GM12878 (cell line): ENCODE data around the gene ABI3. TPM values are rescaled to one million over a fixed set of nuclear protein-coding genes. Genes with fewer than 3 reads are reported as not detected.

Experiments
- ATAC-seq: fragments of 200-7000 bp; cut with Tn5 transposase; 3 replicates; pipeline ENCODE4 v1.9.1; 2020; ENCODE audit warnings: mild to moderate bottlenecking, moderate library complexity
- BruUV-seq: library from RNA; stranded (reverse); fragments of 400-500 nt; replicated peaks from 2 replicates; lab custom pipeline; 2021; lab: Mats Ljungman, UMichigan
- CTCF ChIA-PET: fragments of 300-600 bp; sonication (Branson Sonifier 250); formaldehyde crosslinking; extraction: SDS; loops from one replicate; lab custom pipeline; 2021; ENCODE audit warnings: inconsistent platforms; lab: Yijun Ruan, JAX
- POLR2A ChIA-PET: fragments of 350-600 bp; formaldehyde crosslinking; extraction: SDS; loops from one replicate; lab custom pipeline; 2021; ENCODE audit warnings: inconsistent platforms; lab: Charles Lee
- RAD21 ChIA-PET: fragments of 300-600 bp; sonication (Branson Sonifier 250); formaldehyde crosslinking; loops from one replicate; lab custom pipeline; 2023; ENCODE audit warnings: antibody characterized with exemption; ENCODE audit not compliant: unreplicated experiment; lab: Charles Lee
- SMC1A ChIA-PET: fragments of 300-600 bp; sonication (Branson Sonifier 250); formaldehyde crosslinking; loops from one replicate; lab custom pipeline; 2023; ENCODE audit not compliant: unreplicated experiment, uncharacterized antibody; lab: Charles Lee
- DNase-seq: peaks from one replicate; pipeline ENCODE4 v3.0.0-alpha.2; 2011; ENCODE audit warnings: low read depth, low spot score
- FAIRE-seq: peaks from 3 replicates; lab custom pipeline; 2011; peaks lifted over from hg19 to GRCh38; lab: Jason Lieb, UNC
- H2AFZ ChIP-seq: 2 replicates; pipeline ENCODE4 v1.6.0; 2011; ENCODE audit warnings: low read depth, low read length, control low read depth; ENCODE audit not compliant: control insufficient read depth
- H3K27ac ChIP-seq: 2 replicates; pipeline ENCODE4 v1.5.1; 2011; ENCODE audit warnings: control low read depth; ENCODE audit not compliant: control insufficient read depth, insufficient read depth
- H3K27me3 ChIP-seq, 2 experiments: replicated peaks in 1 of 2; 2 replicates each; pipeline versions ENCODE4 v1.6.0 to v1.6.1; 2011; ENCODE audit warnings: low read length in 1 of 2; ENCODE audit not compliant: control insufficient read depth in 2 of 2, insufficient read depth in 2 of 2
- H3K36me3 ChIP-seq, 2 experiments: 2 replicates each; pipeline ENCODE4 v1.5.1; 2011; ENCODE audit warnings: low read length in 1 of 2; ENCODE audit not compliant: control insufficient read depth in 2 of 2, insufficient read depth in 2 of 2
- H3K4me1 ChIP-seq: 2 replicates; pipeline ENCODE4 v1.6.1; 2011; ENCODE audit warnings: mild to moderate bottlenecking, low read length, moderate library complexity, mixed read lengths; ENCODE audit not compliant: control insufficient read depth, insufficient read depth
- H3K4me2 ChIP-seq: 2 replicates; pipeline ENCODE4 v1.6.0; 2011; ENCODE audit warnings: control low read depth; ENCODE audit not compliant: control insufficient read depth, insufficient read depth
- H3K4me3 ChIP-seq: fragments of 200-600 bp; sonication (generic); 2 replicates; pipeline ENCODE4 v1.5.1; 2016
- H3K79me2 ChIP-seq: 2 replicates; pipeline ENCODE4 v1.6.0; 2011; ENCODE audit warnings: low read length; ENCODE audit not compliant: control insufficient read depth, insufficient read depth
- H3K9ac ChIP-seq: 2 replicates; pipeline ENCODE4 v1.8.0; 2011; ENCODE audit warnings: low read length, control low read depth, mixed read lengths; ENCODE audit not compliant: control insufficient read depth, insufficient read depth
- H3K9me3 ChIP-seq: replicated peaks from 3 replicates; pipeline ENCODE4 v1.5.1; 2011; ENCODE audit warnings: mild to moderate bottlenecking, low read length; ENCODE audit not compliant: control insufficient read depth, insufficient read depth
- H4K20me1 ChIP-seq: 2 replicates; pipeline ENCODE4 v1.6.0; 2011; ENCODE audit not compliant: control insufficient read depth, insufficient read depth
- HDGF ChIP-seq: fragments of 450-650 bp; IDR thresholded peaks from 2 replicates; pipeline ENCODE4 v1.6.1; 2016; ENCODE audit warnings: antibody characterized with exemption
- KAT2A ChIP-seq: conservative IDR thresholded peaks from 2 replicates; pipeline ENCODE4 v1.6.1; 2011; ENCODE audit warnings: low read depth, low read length; ENCODE audit not compliant: control insufficient read depth
- NFIC ChIP-seq: IDR thresholded peaks from 2 replicates; pipeline ENCODE4 v1.6.1; 2012; ENCODE audit warnings: low read depth, mild to moderate bottlenecking, inconsistent platforms, low read length, moderate library complexity
- NR2C1 ChIP-seq: fragments of 450-650 bp; IDR thresholded peaks from 2 replicates; pipeline ENCODE4 v1.6.1; 2017; ENCODE audit warnings: antibody characterized with exemption, mild to moderate bottlenecking, moderate library complexity
- SMAD5 ChIP-seq: IDR thresholded peaks from 2 replicates; pipeline ENCODE4 v1.6.1; 2016; ENCODE audit warnings: antibody characterized with exemption, low read depth
- SUPT20H ChIP-seq: IDR thresholded peaks from 2 replicates; pipeline ENCODE4 v1.6.1; 2011; ENCODE audit warnings: low read depth, mild to moderate bottlenecking, low read length, moderate library complexity, borderline replicate concordance; ENCODE audit not compliant: control insufficient read depth
- WGBS: methylation state at CpG from one replicate; pipeline ENCODE4 v1.1.6; 2016; ENCODE audit warnings: low lambda C conversion rate; ENCODE audit not compliant: insufficient replicate concordance, insufficient coverage; ENCODE audit errors: missing lambda C conversion rate; 5-methylcytosine and 5-hydroxymethylcytosine counted together
- in situ Hi-C: fragments of 300-500 bp; cut with MboI; formaldehyde crosslinking; loops from 9 replicates; pipeline ENCODE4 v1.14.3; 2018; ENCODE audit warnings: mixed read lengths
- intact Hi-C: fragments of 100-400 bp; cut with micrococcal nuclease; formaldehyde crosslinking; loops from one replicate; pipeline ENCODE4 v1.14.2; 2022; ENCODE audit not compliant: unreplicated experiment
- polyA plus RNA-seq, 11 experiments: library from polyadenylated mRNA; depleted of rRNA in 4 of 11; unstranded in 6 of 11; stranded (reverse) in 5 of 11; fragments of >200 nt; fragmentation: Nextera tagmentation in 4 of 11; fragmentation: Illumina TruSeq in 1 of 11; extraction: Ambion mirVana in 4 of 11; extraction: Trizol in 1 of 11; gene quantifications; 1 replicate in 1 of 11; 2 replicates in 10 of 11; pipeline versions ENCODE4 v1.2.1 to v1.2.3, GENCODE V29; 2011 to 2016; ENCODE audit warnings: inconsistent platforms in 2 of 11, missing spikeins in 2 of 11, low read depth in 1 of 11
- total RNA-seq, 4 experiments: library from RNA; depleted of rRNA in 3 of 4; stranded (reverse); fragments of >200 nt in 3 of 4; fragmentation: Illumina TruSeq in 1 of 4; extraction: Trizol in 1 of 4; gene quantifications; 2 replicates each; pipeline versions ENCODE4 v1.2.1 to v1.2.3, GENCODE V29; 2013 to 2021

Gene ABI3
- total and polyA plus RNA-seq, 10 of the 15 experiments (the other 5 are each of a cell fraction or from before 2014, with no cell fraction given): 13.4 to 109 (median 51.1) TPM

DNA sequence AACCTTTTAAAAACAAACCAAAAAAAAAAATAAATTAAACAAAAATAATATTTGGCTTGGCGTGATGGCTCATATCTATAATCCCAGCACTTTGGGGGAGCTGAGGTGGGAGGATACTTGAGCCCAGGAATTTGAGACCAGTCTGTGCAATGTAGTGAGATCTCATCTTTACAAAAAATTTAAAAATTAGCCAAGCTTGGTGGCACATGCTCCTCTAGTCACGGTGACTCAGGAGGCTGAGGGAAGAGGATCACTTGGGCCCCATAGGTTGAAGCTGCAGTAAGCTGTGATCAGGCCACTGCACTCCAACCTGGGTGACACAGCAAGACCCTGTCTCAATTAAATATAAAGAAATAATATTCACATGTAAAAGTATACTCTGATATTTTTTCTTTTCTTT is 12.3 kb upstream of the ABI3 start (continued):
- TF ChIP-seq NR2C1 (no peak), SMAD5 (no peak)

DNA sequence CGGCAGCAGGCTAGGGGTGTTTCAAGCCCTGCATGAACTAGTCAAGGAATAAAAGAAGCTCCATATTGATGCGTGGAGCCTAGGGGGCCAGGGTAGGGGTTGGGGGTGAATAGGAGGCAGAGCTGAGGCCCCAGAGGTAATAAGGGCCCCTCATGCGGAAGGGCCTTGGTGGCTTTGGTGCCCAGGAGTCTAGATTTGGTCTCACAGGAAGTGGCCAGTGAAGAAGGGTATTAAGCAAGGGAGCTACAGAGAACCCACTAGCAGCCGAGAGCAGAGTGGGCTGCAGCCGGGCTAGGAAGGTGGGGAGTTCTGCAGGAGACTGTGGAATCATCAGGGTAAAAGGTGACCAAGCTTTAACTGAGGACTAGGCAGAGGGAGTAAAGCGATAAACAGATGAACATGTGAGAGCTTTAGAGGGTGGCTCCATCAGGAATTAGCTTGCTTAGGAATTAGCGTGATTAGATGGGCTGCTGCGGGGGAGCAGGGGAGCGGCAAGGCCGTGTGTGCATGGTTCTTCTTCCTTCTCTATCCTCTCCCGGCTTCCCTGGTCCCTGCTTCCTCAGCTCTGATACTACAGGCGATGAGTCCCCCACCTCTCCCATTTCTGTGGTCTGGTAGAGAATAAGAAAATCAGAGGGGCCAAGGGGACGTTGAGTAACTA is 10.0 kb upstream of the ABI3 start:
- Histone ChIP-seq H3K4me1 (peaks cover 10% of the 10 kb centered on the region), H3K27me3 (no peaks in the 10 kb centered on the region), H3K36me3 (no peaks in the 10 kb centered on the region), H2AFZ (no peak overlapping the region), H3K9ac (no peak overlapping the region), H3K79me2 (no peaks in the 10 kb centered on the region), H3K4me3 (no peak overlapping the region), H3K9me3 (no peaks in the 10 kb centered on the region), H3K27ac (no peak overlapping the region), H3K4me2 (no peak overlapping the region), H4K20me1 (no peaks in the 10 kb centered on the region)
- ChIA-PET POLR2A (interaction anchor here (1.3 to 16.8 kb wide), 2 partner anchors 8 to 13 kb away, joined by 3 to 537 read pairs; partner anchors contain the start of genes ABI3 and GNGT2), CTCF (interaction anchor here (0.6 to 3.8 kb wide), 7 partner anchors 8 to 1151 kb away, joined by 3 to 20 read pairs (median 3); partner anchors contain the start of genes ABI3 and GNGT2), RAD21 (interaction anchor here (12.9 kb wide), 1 partner anchor 13 kb away, joined by 355 read pairs; the partner anchor contains the start of genes ABI3 and GNGT2), SMC1A (interaction anchor here (1.6 to 12.1 kb wide), 2 partner anchors 14 to 26 kb away, joined by 7 to 354 read pairs; partner anchors contain the start of genes ABI3 and GNGT2)
- 76% methylated on average over 13 of the region's 13 CpGs for WGBS
- BruUV-seq: no TSS peak
- no peak for ATAC-seq
- TF ChIP-seq KAT2A: no peak
- TF ChIP-seq NFIC: no peak
- TF ChIP-seq HDGF: no peak
- TF ChIP-seq SUPT20H: no peak
- intact Hi-C loops: no loop called here
- DNase-seq: no peak
- in situ Hi-C loops: no loop called here
- no peak for FAIRE-seq
